Thyroid gland (tissue), 4 donors: ENCODE measurements around the gene NAB1. TPM values are rescaled to one million over a fixed set of nuclear protein-coding genes. Genes with fewer than 3 reads are reported as not detected.

ENCODE experiments used
- DNase-seq, 2 donors: peaks; one replicate each; pipeline ENCODE4 v3.0.0-alpha.2; 2019
- H3K27ac ChIP-seq, 3 donors: fragments of 200-600 bp; sonication (generic); 1 replicate in 2 of 3; 2 replicates in 1 of 3; pipeline ENCODE4 v1.5.1; 2016 to 2019; ENCODE audit warnings: mild to moderate bottlenecking in 1 of 3, moderate library complexity in 1 of 3
- H3K27me3 ChIP-seq: fragments of 200-600 bp; sonication (generic); one replicate; pipeline ENCODE4 v1.5.1; 2019
- H3K36me3 ChIP-seq, 2 donors: fragments of 200-600 bp; sonication (generic); one replicate each; pipeline ENCODE4 v1.5.1; 2016 to 2019
- H3K4me1 ChIP-seq, 2 donors: fragments of 200-600 bp; sonication (generic); one replicate each; pipeline ENCODE4 v1.5.1; 2017 to 2019
- H3K4me3 ChIP-seq, 3 donors: fragments of 200-600 bp; sonication (generic); replicated peaks in 1 of 3; 1 replicate in 2 of 3; 2 replicates in 1 of 3; pipeline ENCODE4 v1.5.1; 2016; ENCODE audit warnings: mild to moderate bottlenecking in 1 of 3
- H3K9me3 ChIP-seq: fragments of 200-600 bp; sonication (generic); one replicate; pipeline ENCODE4 v1.5.1; 2017
- CTCF ChIP-seq, 6 experiments: fragments of 200-600 bp in 3 of 6; fragments of 450-650 bp in 3 of 6; sonication (generic) in 3 of 6; IDR thresholded peaks; one replicate each; pipeline ENCODE4 v1.5.1; 2016 to 2019; ENCODE audit warnings: antibody characterized with exemption in 6 of 6, mild to moderate bottlenecking in 2 of 6, inconsistent platforms in 1 of 6, moderate library complexity in 1 of 6
- POLR2A ChIP-seq, 2 donors: fragments of 450-650 bp; IDR thresholded peaks; one replicate each; pipeline ENCODE4 v1.6.1; 2017; ENCODE audit warnings: antibody characterized with exemption in 2 of 2, mild to moderate bottlenecking in 2 of 2, moderate library complexity in 1 of 2
- WGBS, 2 donors: methylation state at CpG; one replicate each; pipeline ENCODE4 v1.1.5; 2017; 5-methylcytosine and 5-hydroxymethylcytosine counted together
- intact Hi-C: fragments of 100-400 bp; cut with DNase I; formaldehyde crosslinking; loops from one replicate; pipeline ENCODE4 v1.15.1; 2023
- total RNA-seq, 4 donors: library from RNA; depleted of rRNA; stranded (reverse); fragments of >200 nt; gene quantifications; one replicate each; pipeline ENCODE4 v1.2.3, GENCODE V29; 2016

NAB1 gene
- total RNA-seq, 4 donors from 2014 or later = 64.1 to 90.8 (median 83.0) TPM

DNA sequence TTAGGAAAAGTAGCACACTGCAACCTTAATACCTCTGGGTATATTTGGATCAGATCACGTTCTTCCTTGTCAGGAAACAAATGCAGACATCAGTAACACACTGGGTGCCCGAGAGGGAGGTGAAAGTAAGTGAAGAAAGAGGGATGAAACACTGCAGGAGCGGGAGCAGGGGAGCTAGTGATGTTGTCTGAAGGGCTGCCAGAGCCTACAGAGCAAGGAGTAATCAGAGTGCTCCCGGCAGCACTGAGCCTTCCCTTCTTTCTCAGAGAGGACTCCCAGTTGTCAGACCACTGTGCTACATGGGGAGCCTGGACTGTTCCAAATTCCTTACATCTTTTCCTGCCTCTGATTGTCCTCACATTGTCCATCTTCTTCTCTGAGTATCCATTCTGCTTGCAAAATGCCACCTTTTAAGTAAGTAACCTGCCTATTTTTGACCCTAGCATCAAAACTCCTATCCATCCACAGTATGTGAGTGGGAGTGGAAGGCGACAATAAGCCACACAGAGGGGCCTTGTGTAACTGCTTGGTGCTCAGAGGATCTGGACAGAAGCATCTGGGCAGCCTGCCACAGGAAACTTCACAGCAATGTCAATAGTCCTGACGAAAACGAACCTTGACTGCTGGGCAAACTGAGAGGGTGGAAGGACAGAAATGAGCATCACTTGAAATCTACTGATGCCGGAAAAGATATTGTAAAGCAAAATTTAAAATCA, 10.8 kb upstream of the NAB1 start:
- Histone ChIP-seq H3K4me3 (no peak overlapping the region), H3K27me3 (no peaks in the 10 kb centered on the region), H3K36me3 (no peaks in the 10 kb centered on the region), H3K9me3 (no peaks in the 10 kb centered on the region), H3K4me1 (peaks cover 0 to 17% of the 10 kb centered on the region in 2 donors), H3K27ac (peak overlapping the region in 2 of 3 donors; percentile 0 to 14)
- no peak for TF ChIP-seq POLR2A (IDR thresholded peaks at IDR 0.05)
- no peak for TF ChIP-seq CTCF (IDR thresholded peaks at IDR 0.05)
- intact Hi-C loops = no loop called here
- DNase-seq = peak; percentile 37 to 85
- 59 to 74% methylated on average over 8 of the region's 8 CpGs for WGBS, 2 donors

DNA sequence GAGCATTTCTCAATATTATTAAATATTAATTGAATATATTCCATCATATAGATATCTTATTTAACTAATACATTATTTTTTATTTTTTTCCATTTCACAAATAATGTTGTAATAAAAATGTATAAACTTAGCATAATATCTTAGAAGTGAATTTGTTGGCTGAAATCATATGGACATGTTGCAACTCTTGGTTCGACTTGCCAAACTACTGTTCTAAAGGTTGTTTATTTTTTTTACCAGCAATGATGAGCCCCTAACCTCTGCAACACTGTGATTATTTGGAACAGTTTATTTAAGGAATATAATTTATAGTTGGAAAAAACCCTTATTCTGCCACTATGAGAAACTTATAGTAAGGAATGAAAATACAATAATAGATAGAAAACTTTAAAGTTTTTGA, 8.8 kb upstream of the NAB1 start:
- H3K27me3 ChIP-seq = no peaks in the 10 kb centered on the region
- no peaks in the 10 kb centered on the region for H3K9me3 ChIP-seq
- H3K36me3 ChIP-seq = no peaks in the 10 kb centered on the region
- no peak for TF ChIP-seq CTCF (IDR thresholded peaks at IDR 0.05)
- TF ChIP-seq POLR2A (IDR thresholded peaks at IDR 0.05) = no peak
- peaks cover 0 to 17% of the 10 kb centered on the region in 2 donors for H3K4me1 ChIP-seq
- WGBS, 2 donors = 83 to 84% methylated on average over 1 of the region's 1 CpG
- H3K27ac ChIP-seq = no peak overlapping the region
- DNase-seq = no peak
- H3K4me3 ChIP-seq = no peak overlapping the region
- intact Hi-C loops = loop anchor here (10.0 kb wide), 1 partner anchor 105 kb away; the partner anchor contains the start of gene NEMP2

DNA sequence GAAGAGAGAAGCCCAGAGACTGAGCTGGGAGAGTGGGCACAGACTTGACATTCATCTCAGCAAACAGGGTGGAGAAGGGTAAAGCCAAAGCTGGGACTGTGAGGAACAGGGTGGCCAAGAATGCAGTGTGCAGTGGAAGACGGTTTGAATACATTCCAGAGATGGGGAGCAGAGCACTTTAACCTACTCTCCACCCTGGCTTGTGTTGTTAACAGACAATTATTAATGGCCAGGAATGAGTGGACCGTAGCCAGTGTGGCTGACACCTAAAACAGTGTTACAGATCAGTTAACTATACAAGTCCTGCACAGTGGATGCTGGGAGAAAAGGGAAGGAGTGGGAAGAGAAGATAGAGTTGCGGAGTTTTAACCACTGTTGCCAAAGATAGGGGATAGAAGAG, 7.4 kb upstream of the NAB1 start:
- Histone ChIP-seq H3K9me3 (no peaks in the 10 kb centered on the region), H3K36me3 (no peaks in the 10 kb centered on the region), H3K27me3 (no peaks in the 10 kb centered on the region), H3K4me3 (no peak overlapping the region), H3K27ac (no peak overlapping the region), H3K4me1 (peaks cover 7 to 17% of the 10 kb centered on the region in 2 donors)
- intact Hi-C loops = loop anchor here (10.0 kb wide), 1 partner anchor 107 kb away; the partner anchor contains the start of gene NEMP2
- TF ChIP-seq POLR2A (IDR thresholded peaks at IDR 0.05) (no peak), CTCF (IDR thresholded peaks at IDR 0.05) (no peak)
- 57 to 60% methylated on average over 3 of the region's 3 CpGs for WGBS, 2 donors
- no peak for DNase-seq

GRCh38 chr2:190646780-190647522, 1.9 kb upstream of the NAB1 start:
- intact Hi-C loops = loop anchor here (10.0 kb wide), 1 partner anchor 112 kb away; the partner anchor contains the start of gene NEMP2
- TF ChIP-seq POLR2A (IDR thresholded peaks at IDR 0.05) (no peak), CTCF (IDR thresholded peaks at IDR 0.05) (no peak)
- Histone ChIP-seq H3K4me1 (peaks cover 6 to 17% of the 10 kb centered on the region in 2 donors), H3K27me3 (no peaks in the 10 kb centered on the region), H3K36me3 (no peaks in the 10 kb centered on the region), H3K4me3 (no peak overlapping the region), H3K27ac (peak overlapping the region in 2 of 3 donors; percentile 9 to 19), H3K9me3 (no peaks in the 10 kb centered on the region)
- peak in 1 of 2 donors; percentile 8 for DNase-seq
- 60 to 66% methylated on average over 9 of the region's 9 CpGs for WGBS, 2 donors
